ENCODE results near the gene FBXL15. TPM values are rescaled to one million over a fixed set of nuclear protein-coding genes. Genes with fewer than 3 reads are reported as not detected.

FBXL15 gene
- total RNA-seq, 1 donor from 2014 or later: 3.1 TPM

DNA sequence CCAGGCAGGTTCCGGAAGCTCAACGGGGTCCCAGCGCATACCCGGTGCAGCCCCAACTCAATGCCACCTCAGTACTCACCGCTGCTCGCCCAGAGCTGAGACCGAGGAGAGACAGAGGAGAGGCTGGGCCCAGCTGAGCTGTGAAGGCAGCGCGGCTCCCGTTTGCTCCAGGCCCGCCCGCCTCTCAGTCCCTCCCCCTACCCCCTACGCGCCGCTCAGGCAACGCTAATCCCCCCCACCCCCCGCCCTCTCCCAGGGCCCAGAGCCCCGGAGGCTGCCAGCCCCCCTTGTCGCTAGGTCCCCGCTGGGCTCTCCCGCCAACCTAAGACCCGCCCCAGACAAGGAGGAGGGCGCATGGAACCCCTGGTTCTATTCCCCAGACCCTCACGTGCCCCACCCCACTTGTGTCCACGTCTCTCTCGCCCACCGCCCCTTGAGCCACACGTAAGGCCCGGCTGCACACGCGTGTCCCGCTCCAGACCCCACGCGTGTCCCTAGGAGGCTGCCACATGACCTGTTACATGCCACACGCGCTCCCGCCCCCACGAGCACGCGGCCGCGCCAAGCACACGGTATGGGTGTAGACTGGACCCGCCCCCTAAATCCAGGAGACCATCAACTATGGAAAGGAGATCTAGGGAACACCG is 1.9 kb upstream of the FBXL15 start, which contains the start of gene PSD:
Gene PSD, minus strand, starts transcription at position 164 of the 647 bp plus-strand sequence. CDS start 1,747 bp downstream, outside the sequence.
- Histone ChIP-seq H3K9me3 (ENCODE audit: control insufficient read depth in 3 of 3, low read length in 3 of 3) (no peaks in the 10 kb centered on the region), H3K4me3 (ENCODE audit: low read length in 3 of 3) (peak within 1 kb of the TSS; percentile 81 to 99 (median 97)), H3K36me3 (ENCODE audit: control insufficient read depth in 3 of 3, insufficient read depth in 3 of 3, low read length in 3 of 3) (peaks cover 8 to 10% (median 8%) of the 10 kb centered on the region in 3 donors), H3K9ac (ENCODE audit: low read depth in 1 of 3, low read length in 3 of 3) (no peak within 1 kb of the TSS), H3K4me1 (ENCODE audit: control insufficient read depth in 3 of 3, insufficient read depth in 3 of 3, low read length in 3 of 3) (peaks cover 33 to 38% (median 34%) of the 10 kb centered on the region in 3 donors), H3K27ac (ENCODE audit: low read depth, low read length) (no peak within 1 kb of the TSS), H3K27me3 (ENCODE audit: control insufficient read depth in 3 of 3, insufficient read depth in 3 of 3, low read length in 3 of 3) (peaks cover 27 to 43% (median 29%) of the 10 kb centered on the region in 3 donors)

DNA sequence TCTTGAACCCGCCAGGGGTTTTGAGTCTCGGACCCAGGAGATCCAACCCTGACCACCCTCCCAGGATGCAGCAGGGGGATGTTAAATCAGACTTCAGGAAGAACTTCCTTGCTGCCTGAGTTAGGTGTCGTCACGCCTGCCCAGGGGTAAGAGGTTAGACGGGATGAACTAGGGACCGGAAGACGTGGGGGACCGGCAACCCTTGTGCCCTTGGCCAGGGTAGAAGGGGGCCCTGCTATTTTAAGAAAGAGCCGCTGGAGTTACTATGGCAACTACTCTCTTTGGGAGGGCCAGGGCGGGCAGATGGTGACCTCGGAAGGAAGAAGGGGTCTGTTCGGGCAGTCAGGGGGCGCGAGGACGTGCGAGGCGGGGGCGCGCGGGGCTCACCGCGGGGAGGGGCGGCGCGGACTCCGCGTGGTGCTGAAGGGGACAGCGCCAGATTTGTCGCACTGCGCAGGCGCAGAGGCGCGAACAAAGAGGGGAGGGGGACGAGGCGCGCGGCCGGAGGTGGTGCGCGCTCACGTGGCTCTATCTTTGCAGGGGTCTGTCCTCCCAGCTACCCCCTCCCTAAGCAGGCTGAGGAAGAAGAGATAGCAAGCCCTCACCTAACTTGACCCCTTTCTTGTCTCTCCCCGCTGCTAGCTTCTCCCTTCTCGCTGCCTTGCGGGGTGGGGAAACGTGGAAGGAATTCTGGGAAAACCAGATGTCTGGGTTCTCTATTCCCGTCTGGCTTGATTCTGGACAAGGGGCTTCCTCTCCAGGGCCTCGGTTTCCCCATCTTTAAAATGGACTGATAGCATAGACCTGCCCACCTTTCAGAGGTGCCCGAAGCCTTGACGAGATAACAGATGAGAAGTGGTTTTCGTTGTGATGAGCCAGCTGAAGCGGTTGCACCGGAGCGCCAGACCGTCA is 1.1 kb upstream of the FBXL15 start:
- Histone ChIP-seq H3K9me3 (ENCODE audit: control insufficient read depth in 3 of 3, low read length in 3 of 3) (no peaks in the 10 kb centered on the region), H3K36me3 (ENCODE audit: control insufficient read depth in 3 of 3, insufficient read depth in 3 of 3, low read length in 3 of 3) (peaks cover 15 to 16% (median 16%) of the 10 kb centered on the region in 3 donors), H3K27ac (ENCODE audit: low read depth, low read length) (peak overlapping the region; percentile 72), H3K4me1 (ENCODE audit: control insufficient read depth in 3 of 3, insufficient read depth in 3 of 3, low read length in 3 of 3) (peaks cover 33 to 38% (median 34%) of the 10 kb centered on the region in 3 donors), H3K4me3 (ENCODE audit: low read length in 3 of 3) (peak overlapping the region; percentile 81 to 99 (median 97)), H3K27me3 (ENCODE audit: control insufficient read depth in 3 of 3, insufficient read depth in 3 of 3, low read length in 3 of 3) (peaks cover 23 to 38% (median 25%) of the 10 kb centered on the region in 3 donors), H3K9ac (ENCODE audit: low read depth in 1 of 3, low read length in 3 of 3) (peak overlapping the region in 2 of 3 donors; percentile 92 to 94)

DNA sequence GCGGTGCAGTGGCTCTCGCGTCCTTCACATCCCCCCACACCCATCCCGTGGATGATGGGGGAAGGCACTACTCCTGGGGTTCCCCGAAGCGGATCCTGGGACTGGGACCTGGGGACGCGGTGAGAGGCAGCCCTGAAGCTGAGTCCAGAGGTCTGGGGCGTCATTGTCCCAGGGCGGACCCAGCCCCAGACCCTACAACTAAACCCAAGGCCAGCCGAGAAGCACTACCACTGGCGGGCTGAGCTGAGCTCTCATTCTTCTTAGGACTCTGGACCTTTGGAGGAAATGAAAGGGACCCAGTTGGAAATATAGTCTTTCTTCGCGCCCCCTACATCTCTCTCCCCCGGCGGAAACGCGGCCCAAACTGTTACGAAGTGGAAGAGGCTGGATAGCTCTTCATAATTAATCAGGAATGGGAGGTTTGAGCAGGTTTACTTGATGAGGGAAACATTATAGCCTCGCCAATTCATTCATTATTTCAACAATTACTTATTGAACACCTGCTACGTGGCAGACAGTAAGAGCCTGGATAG is 389 bp upstream of the FBXL15 start:
- Histone ChIP-seq H3K9ac (ENCODE audit: low read depth in 1 of 3, low read length in 3 of 3) (peak overlapping the region; percentile 92 to 94 (median 94)), H3K4me1 (ENCODE audit: control insufficient read depth in 3 of 3, insufficient read depth in 3 of 3, low read length in 3 of 3) (peaks cover 33 to 38% (median 34%) of the 10 kb centered on the region in 3 donors), H3K9me3 (ENCODE audit: control insufficient read depth in 3 of 3, low read length in 3 of 3) (no peaks in the 10 kb centered on the region), H3K27me3 (ENCODE audit: control insufficient read depth in 3 of 3, insufficient read depth in 3 of 3, low read length in 3 of 3) (peaks cover 17 to 31% (median 23%) of the 10 kb centered on the region in 3 donors), H3K4me3 (ENCODE audit: low read length in 3 of 3) (peak overlapping the region; percentile 81 to 99 (median 97)), H3K36me3 (ENCODE audit: control insufficient read depth in 3 of 3, insufficient read depth in 3 of 3, low read length in 3 of 3) (peaks cover 17 to 20% (median 19%) of the 10 kb centered on the region in 3 donors), H3K27ac (ENCODE audit: low read depth, low read length) (peak overlapping the region; percentile 72)

DNA sequence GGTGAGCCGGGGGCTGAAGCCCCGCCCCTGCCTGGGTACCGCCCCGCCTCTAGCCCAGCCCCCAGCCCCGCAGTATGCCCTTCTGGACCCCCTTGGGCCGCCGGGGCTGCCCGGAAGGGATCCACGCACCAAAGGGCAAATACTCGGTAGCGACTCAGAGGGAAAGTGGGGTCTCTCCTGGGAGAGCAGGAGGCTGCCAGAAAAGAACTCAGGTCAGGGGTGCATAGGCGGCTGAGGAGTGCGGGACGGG is 796 bp downstream of the FBXL15 start:
- Histone ChIP-seq H3K4me1 (ENCODE audit: control insufficient read depth in 3 of 3, insufficient read depth in 3 of 3, low read length in 3 of 3) (peaks cover 33 to 38% (median 34%) of the 10 kb centered on the region in 3 donors), H3K9me3 (ENCODE audit: control insufficient read depth in 3 of 3, low read length in 3 of 3) (no peaks in the 10 kb centered on the region), H3K36me3 (ENCODE audit: control insufficient read depth in 3 of 3, insufficient read depth in 3 of 3, low read length in 3 of 3) (peaks cover 17 to 20% (median 19%) of the 10 kb centered on the region in 3 donors), H3K4me3 (ENCODE audit: low read length in 3 of 3) (peak overlapping the region; percentile 81 to 99 (median 97)), H3K27ac (ENCODE audit: low read depth, low read length) (peak overlapping the region; percentile 72), H3K9ac (ENCODE audit: low read depth in 1 of 3, low read length in 3 of 3) (peak overlapping the region; percentile 92 to 94 (median 94)), H3K27me3 (ENCODE audit: control insufficient read depth in 3 of 3, insufficient read depth in 3 of 3, low read length in 3 of 3) (peaks cover 11 to 19% (median 17%) of the 10 kb centered on the region in 3 donors)

DNA sequence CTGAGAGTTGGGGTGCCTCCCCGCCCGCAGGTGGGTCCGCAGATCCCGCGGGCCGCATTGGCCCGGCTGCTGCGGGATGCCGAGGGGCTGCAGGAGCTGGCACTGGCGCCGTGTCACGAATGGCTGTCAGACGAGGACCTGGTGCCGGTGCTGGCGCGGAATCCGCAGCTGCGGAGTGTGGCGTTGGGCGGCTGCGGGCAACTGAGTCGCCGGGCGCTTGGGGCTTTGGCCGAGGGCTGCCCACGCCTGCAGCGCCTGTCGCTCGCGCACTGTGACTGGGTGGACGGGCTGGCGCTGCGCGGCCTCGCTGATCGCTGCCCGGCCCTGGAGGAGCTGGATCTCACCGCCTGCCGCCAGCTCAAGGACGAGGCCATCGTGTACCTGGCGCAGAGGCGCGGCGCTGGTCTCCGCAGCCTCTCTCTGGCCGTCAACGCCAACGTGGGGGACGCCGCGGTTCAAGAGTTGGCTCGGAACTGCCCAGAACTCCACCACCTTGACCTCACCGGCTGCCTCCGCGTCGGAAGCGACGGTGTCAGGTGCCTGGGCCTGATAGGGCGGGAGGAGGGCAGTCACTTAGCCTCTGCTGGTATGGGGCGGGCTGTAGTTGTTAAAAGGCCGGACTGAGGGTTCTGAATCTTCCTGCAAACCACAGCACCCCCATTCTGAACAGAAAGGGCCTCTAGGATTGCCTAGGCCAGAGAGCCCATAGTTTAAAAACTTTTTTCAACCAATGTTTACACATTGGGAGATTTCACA is 1.3 kb downstream of the FBXL15 start:
- no peaks in the 10 kb centered on the region for H3K9me3 ChIP-seq (ENCODE audit: control insufficient read depth in 3 of 3, low read length in 3 of 3)
- peak overlapping the region; percentile 81 to 99 (median 97) for H3K4me3 ChIP-seq (ENCODE audit: low read length in 3 of 3)
- peak overlapping the region; percentile 72 for H3K27ac ChIP-seq (ENCODE audit: low read depth, low read length)
- H3K27me3 ChIP-seq (ENCODE audit: control insufficient read depth in 3 of 3, insufficient read depth in 3 of 3, low read length in 3 of 3): peaks cover 8 to 18% (median 13%) of the 10 kb centered on the region in 3 donors
- peaks cover 33 to 38% (median 34%) of the 10 kb centered on the region in 3 donors for H3K4me1 ChIP-seq (ENCODE audit: control insufficient read depth in 3 of 3, insufficient read depth in 3 of 3, low read length in 3 of 3)
- peaks cover 17 to 20% (median 19%) of the 10 kb centered on the region in 3 donors for H3K36me3 ChIP-seq (ENCODE audit: control insufficient read depth in 3 of 3, insufficient read depth in 3 of 3, low read length in 3 of 3)
- H3K9ac ChIP-seq (ENCODE audit: low read depth in 1 of 3, low read length in 3 of 3): peak overlapping the region; percentile 92 to 94 (median 94)

DNA sequence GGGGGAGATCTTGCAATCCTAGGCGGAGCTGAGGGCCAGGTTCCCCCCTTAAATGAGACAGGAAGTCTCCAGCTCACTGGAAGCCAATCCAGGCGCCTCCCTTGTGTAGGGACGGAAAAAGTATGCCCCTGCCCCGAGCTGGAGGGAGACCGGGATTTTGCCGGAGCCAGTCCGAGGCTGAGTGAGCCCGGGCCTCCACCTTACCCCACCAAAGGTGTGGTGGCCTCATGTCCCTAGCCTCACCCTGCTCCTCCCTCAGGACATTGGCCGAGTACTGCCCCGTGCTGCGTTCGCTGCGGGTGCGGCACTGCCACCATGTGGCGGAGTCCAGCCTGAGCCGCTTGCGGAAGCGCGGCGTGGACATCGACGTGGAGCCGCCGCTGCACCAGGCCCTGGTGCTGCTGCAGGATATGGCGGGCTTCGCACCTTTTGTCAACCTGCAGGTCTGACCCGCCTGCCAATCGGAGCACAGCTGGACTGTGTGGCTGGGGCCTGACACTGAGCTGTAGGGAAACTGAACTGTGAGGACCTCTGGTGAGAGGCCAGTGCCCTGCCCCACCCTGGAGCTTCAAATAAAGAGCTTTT is 2.0 kb downstream of the FBXL15 start:
- Histone ChIP-seq H3K4me3 (ENCODE audit: low read length in 3 of 3) (peak overlapping the region; percentile 81 to 99 (median 97)), H3K9ac (ENCODE audit: low read depth in 1 of 3, low read length in 3 of 3) (peak overlapping the region; percentile 92 to 94 (median 94)), H3K27ac (ENCODE audit: low read depth, low read length) (peak overlapping the region; percentile 72), H3K27me3 (ENCODE audit: control insufficient read depth in 3 of 3, insufficient read depth in 3 of 3, low read length in 3 of 3) (peaks cover 8 to 14% (median 11%) of the 10 kb centered on the region in 3 donors), H3K9me3 (ENCODE audit: control insufficient read depth in 3 of 3, low read length in 3 of 3) (no peaks in the 10 kb centered on the region), H3K36me3 (ENCODE audit: control insufficient read depth in 3 of 3, insufficient read depth in 3 of 3, low read length in 3 of 3) (peaks cover 19 to 22% (median 20%) of the 10 kb centered on the region in 3 donors), H3K4me1 (ENCODE audit: control insufficient read depth in 3 of 3, insufficient read depth in 3 of 3, low read length in 3 of 3) (peaks cover 33 to 38% (median 34%) of the 10 kb centered on the region in 3 donors)

DNA sequence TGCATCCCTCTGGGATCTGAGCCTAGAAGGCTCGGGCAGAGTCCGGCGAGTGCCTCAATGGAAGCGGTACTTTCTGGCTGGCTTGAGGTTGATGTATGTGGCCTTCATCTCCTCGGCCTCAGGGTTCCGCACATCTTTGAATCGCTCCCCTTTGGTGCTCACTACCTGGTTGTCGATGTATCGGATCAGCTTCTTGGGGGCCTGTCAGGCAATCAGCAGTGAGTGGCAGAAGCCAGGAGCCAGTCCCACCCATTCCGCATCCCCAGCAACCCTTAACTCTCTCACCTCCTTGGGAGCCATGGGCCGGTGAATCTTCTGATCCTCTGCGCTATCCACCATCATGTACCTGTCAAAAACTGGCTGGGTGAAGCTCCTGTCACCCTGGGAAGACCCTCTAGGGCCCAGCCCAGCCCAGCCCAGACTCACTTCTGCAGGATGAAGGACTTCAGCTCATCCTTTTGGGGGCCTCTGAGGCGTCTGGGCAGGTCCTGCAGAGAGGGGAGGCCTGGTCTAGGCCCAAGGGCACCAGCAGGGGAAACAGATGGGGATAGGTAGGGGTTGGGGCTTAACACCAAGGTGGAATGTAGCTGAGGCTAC is 2.8 kb downstream of the FBXL15 start:
- Histone ChIP-seq H3K9me3 (ENCODE audit: control insufficient read depth in 3 of 3, low read length in 3 of 3) (no peaks in the 10 kb centered on the region), H3K36me3 (ENCODE audit: control insufficient read depth in 3 of 3, insufficient read depth in 3 of 3, low read length in 3 of 3) (peaks cover 19 to 22% (median 20%) of the 10 kb centered on the region in 3 donors), H3K27ac (ENCODE audit: low read depth, low read length) (no peak overlapping the region), H3K4me1 (ENCODE audit: control insufficient read depth in 3 of 3, insufficient read depth in 3 of 3, low read length in 3 of 3) (peaks cover 33 to 38% (median 34%) of the 10 kb centered on the region in 3 donors), H3K4me3 (ENCODE audit: low read length in 3 of 3) (no peak overlapping the region), H3K27me3 (ENCODE audit: control insufficient read depth in 3 of 3, insufficient read depth in 3 of 3, low read length in 3 of 3) (peaks cover under 1 to 6% (median 5%) of the 10 kb centered on the region in 3 donors), H3K9ac (ENCODE audit: low read depth in 1 of 3, low read length in 3 of 3) (no peak overlapping the region)

DNA sequence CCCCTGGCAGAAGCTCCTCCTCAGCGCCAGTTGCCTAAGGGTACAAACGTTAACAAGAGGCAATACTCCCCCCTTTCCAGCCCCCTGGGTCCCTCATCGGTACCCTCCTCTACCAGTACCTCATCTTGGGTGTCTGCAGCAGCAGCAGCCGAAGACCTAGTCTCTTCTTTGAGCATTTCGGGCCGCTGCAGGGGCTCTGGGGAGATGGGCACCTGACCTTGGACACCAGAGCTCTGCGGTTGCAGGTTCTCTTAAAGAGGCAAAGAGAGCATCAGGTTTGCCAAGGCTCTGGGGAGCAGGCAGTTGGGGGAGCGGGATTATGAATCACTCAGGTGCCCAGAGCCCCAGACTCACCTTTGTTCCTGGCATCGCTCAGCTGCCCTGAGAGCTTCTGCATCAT is 3.5 kb downstream of the FBXL15 start:
- Histone ChIP-seq H3K9me3 (ENCODE audit: control insufficient read depth in 3 of 3, low read length in 3 of 3) (no peaks in the 10 kb centered on the region), H3K27ac (ENCODE audit: low read depth, low read length) (no peak overlapping the region), H3K9ac (ENCODE audit: low read depth in 1 of 3, low read length in 3 of 3) (no peak overlapping the region), H3K36me3 (ENCODE audit: control insufficient read depth in 3 of 3, insufficient read depth in 3 of 3, low read length in 3 of 3) (peaks cover 19 to 22% (median 20%) of the 10 kb centered on the region in 3 donors), H3K27me3 (ENCODE audit: control insufficient read depth in 3 of 3, insufficient read depth in 3 of 3, low read length in 3 of 3) (peaks cover 0 to 2% (median 0%) of the 10 kb centered on the region in 3 donors), H3K4me1 (ENCODE audit: control insufficient read depth in 3 of 3, insufficient read depth in 3 of 3, low read length in 3 of 3) (peaks cover 29 to 34% (median 31%) of the 10 kb centered on the region in 3 donors), H3K4me3 (ENCODE audit: low read length in 3 of 3) (no peak overlapping the region)

Measured in skeletal muscle tissue (tissue), 4 donors.